Fibroblast of lung (primary cell): ENCODE measurements around the gene GAS2L3. TPM values are rescaled to one million over a fixed set of nuclear protein-coding genes. Genes with fewer than 3 reads are reported as not detected.

ENCODE experiments used
- DNase-seq, 2 donors: peaks; one replicate each; pipeline versions ENCODE4 v3.0.0 to v3.0.0-alpha.2; 2010; ENCODE audit warnings: low read depth in 2 of 2
- H2AFZ ChIP-seq: 2 replicates; pipeline ENCODE4 v1.5.1; 2012; ENCODE audit warnings: low read length, control low read depth, inconsistent platforms
- H3K27ac ChIP-seq: 2 replicates; pipeline ENCODE4 v1.5.1; 2011; ENCODE audit warnings: low read length, control low read depth; ENCODE audit not compliant: insufficient read depth
- H3K27me3 ChIP-seq: 2 replicates; pipeline ENCODE4 v1.5.1; 2011; ENCODE audit warnings: mild to moderate bottlenecking, low read length; ENCODE audit not compliant: control insufficient read depth, insufficient read depth
- H3K36me3 ChIP-seq: 2 replicates; pipeline ENCODE4 v1.5.1; 2011; ENCODE audit warnings: low read length; ENCODE audit not compliant: control insufficient read depth, insufficient read depth
- H3K4me1 ChIP-seq: 2 replicates; pipeline ENCODE4 v1.5.1; 2011; ENCODE audit warnings: low read length; ENCODE audit not compliant: control insufficient read depth, insufficient read depth; ENCODE audit errors: extremely low read depth
- H3K4me2 ChIP-seq: 2 replicates; pipeline ENCODE4 v1.5.1; 2011; ENCODE audit warnings: low read length, control low read depth; ENCODE audit not compliant: insufficient read depth; ENCODE audit errors: extremely low read depth
- H3K4me3 ChIP-seq, 4 experiments: fragments of 200-600 bp in 1 of 4; sonication (generic) in 1 of 4; replicated peaks in 1 of 4; 2 replicates each; pipeline ENCODE4 v1.5.1; 2011 to 2016; ENCODE audit warnings: low read length in 4 of 4, low read depth in 3 of 4, mild to moderate bottlenecking in 3 of 4, control low read depth in 2 of 4, inconsistent platforms in 1 of 4, mixed read lengths in 1 of 4; ENCODE audit not compliant: insufficient read depth in 1 of 4; ENCODE audit errors: control extremely low read depth in 1 of 4
- H3K79me2 ChIP-seq: 2 replicates; pipeline ENCODE4 v1.5.1; 2012; ENCODE audit warnings: mild to moderate bottlenecking, low read length, inconsistent platforms; ENCODE audit not compliant: control insufficient read depth, insufficient read depth
- H3K9ac ChIP-seq: 2 replicates; pipeline ENCODE4 v1.5.1; 2011; ENCODE audit warnings: mild to moderate bottlenecking, low read length, control low read depth; ENCODE audit not compliant: insufficient read depth
- H3K9me3 ChIP-seq: 2 replicates; pipeline ENCODE4 v1.5.1; 2012; ENCODE audit warnings: low read depth, low read length; ENCODE audit not compliant: control insufficient read depth, insufficient read depth
- H4K20me1 ChIP-seq: 2 replicates; pipeline ENCODE4 v1.5.1; 2011; ENCODE audit warnings: low read length; ENCODE audit not compliant: control insufficient read depth, insufficient read depth; ENCODE audit errors: extremely low read depth
- CTCF ChIP-seq, 2 donors: IDR thresholded peaks in 1 of 2; conservative IDR thresholded peaks in 1 of 2; 1 replicate in 1 of 2; 2 replicates in 1 of 2; pipeline ENCODE4 v1.5.1; 2011 to 2012; ENCODE audit warnings: low read length in 2 of 2, control low read depth in 1 of 2, inconsistent platforms in 1 of 2, low read depth in 1 of 2, mild to moderate bottlenecking in 1 of 2
- EZH2 ChIP-seq: IDR thresholded peaks from 2 replicates; pipeline ENCODE4 v1.5.1; 2012; ENCODE audit warnings: low read length, control low read depth, mild to moderate bottlenecking; ENCODE audit errors: missing control alignments
- polyA plus RNA-seq, 2 donors: library from polyadenylated mRNA; depleted of rRNA in 1 of 2; stranded (reverse) in 1 of 2; unstranded in 1 of 2; fragments of >200 nt; gene quantifications; 2 replicates each; pipeline ENCODE4 v1.2.1, GENCODE V29; 2011 to 2012; ENCODE audit warnings: missing spikeins in 1 of 2
- total RNA-seq: library from RNA; depleted of rRNA; stranded (reverse); fragments of >200 nt; gene quantifications from 2 replicates; pipeline ENCODE4 v1.2.1, GENCODE V29; 2014

The GAS2L3 gene
- total and polyA plus RNA-seq, 2 donors (not counting 1 experiment from before 2014, with no cell fraction given): 13.2 to 33.4 TPM

GRCh38 chr12:100672075-100672592 is 98.7 kb downstream of the GAS2L3 start:
- Histone ChIP-seq H3K4me2 (no peak overlapping the region), H3K9ac (no peak overlapping the region), H3K9me3 (no peaks in the 10 kb centered on the region), H3K36me3 (no peaks in the 10 kb centered on the region), H4K20me1 (no peaks in the 10 kb centered on the region), H2AFZ (no peak overlapping the region), H3K4me1 (no peaks in the 10 kb centered on the region), H3K79me2 (no peaks in the 10 kb centered on the region), H3K4me3 (no peak overlapping the region), H3K27ac (no peak overlapping the region), H3K27me3 (no peaks in the 10 kb centered on the region)
- TF ChIP-seq EZH2: no peak
- peak; percentile 47 to 56 for TF ChIP-seq CTCF (conservative IDR thresholded peaks at IDR 0.05 in 1 of 2, IDR thresholded peaks at IDR 0.05 in 1 of 2; ENCODE audit: low read depth in 1 of 2, low read length in 2 of 2)
- DNase-seq: no peak

GRCh38 chr12:100674036-100674888 is 100.8 kb downstream of the GAS2L3 start:
- H4K20me1 ChIP-seq: no peaks in the 10 kb centered on the region
- TF ChIP-seq CTCF (conservative IDR thresholded peaks at IDR 0.05 in 1 of 2, IDR thresholded peaks at IDR 0.05 in 1 of 2; ENCODE audit: low read depth in 1 of 2, low read length in 2 of 2) (no peak), EZH2 (no peak)
- H3K9ac ChIP-seq: no peak overlapping the region
- no peak overlapping the region for H3K4me3 ChIP-seq
- no peaks in the 10 kb centered on the region for H3K27me3 ChIP-seq
- no peak overlapping the region for H3K4me2 ChIP-seq
- H3K9me3 ChIP-seq: no peaks in the 10 kb centered on the region
- no peak overlapping the region for H2AFZ ChIP-seq
- no peak for DNase-seq
- no peak overlapping the region for H3K27ac ChIP-seq
- no peaks in the 10 kb centered on the region for H3K4me1 ChIP-seq
- no peaks in the 10 kb centered on the region for H3K36me3 ChIP-seq
- no peaks in the 10 kb centered on the region for H3K79me2 ChIP-seq

Other genes starting within 250 kb of the GAS2L3 start
- gene SLC17A8, start 216.6 kb upstream of the GAS2L3 start, total RNA-seq: not detected in 2 replicates
- not detected in 2 replicates for gene SLC17A8, start 216.6 kb upstream of the GAS2L3 start, polyA plus RNA-seq
- not detected in 2 replicates for gene NR1H4, start 99.8 kb upstream of the GAS2L3 start, total RNA-seq
- not detected in 2 replicates for gene NR1H4, start 99.8 kb upstream of the GAS2L3 start, polyA plus RNA-seq
- 11.3 and 42.3 TPM in 2 replicates for gene ANO4, start 221.1 kb downstream of the GAS2L3 start, total RNA-seq
- 11.7 TPM in 2 replicates for gene ANO4, start 221.1 kb downstream of the GAS2L3 start, polyA plus RNA-seq